Thoracic aorta (tissue), 2 donors: ENCODE results near the gene PPTC7. TPM values are rescaled to one million over a fixed set of nuclear protein-coding genes. Genes with fewer than 3 reads are reported as not detected.
"Not testable (repeated sequence)": the region's sequence is repeated elsewhere in the genome, so short reads cannot be mapped to it uniquely, and the experiment has no call there.

Experiments used
- ATAC-seq: fragments of 150-250 bp; one replicate; pipeline ENCODE4 v1.8.0; 2017; ENCODE audit warnings: low read depth; ENCODE audit not compliant: insufficient number of reproducible peaks, low FRiP score
- DNase-seq: peaks from one replicate; pipeline ENCODE4 v3.0.0-alpha.2; 2020; ENCODE audit warnings: low spot score
- H3K27ac ChIP-seq, 2 donors: fragments of 200-600 bp; sonication (generic); 1 replicate in 1 of 2; 2 replicates in 1 of 2; pipeline ENCODE4 v1.5.1; 2016; ENCODE audit warnings: mild to moderate bottlenecking in 2 of 2, moderate library complexity in 2 of 2
- H3K27me3 ChIP-seq: fragments of 200-600 bp; sonication (generic); replicated peaks from 2 replicates; pipeline ENCODE4 v1.6.0; 2016; ENCODE audit warnings: mild to moderate bottlenecking; ENCODE audit not compliant: insufficient read depth
- H3K36me3 ChIP-seq: fragments of 200-600 bp; sonication (generic); one replicate; pipeline ENCODE4 v1.5.1; 2016
- H3K4me1 ChIP-seq, 2 donors: fragments of 200-600 bp; sonication (generic); 1 replicate in 1 of 2; 2 replicates in 1 of 2; pipeline versions ENCODE4 v1.5.1 to v1.6.0; 2016; ENCODE audit warnings: low read depth in 2 of 2, mild to moderate bottlenecking in 1 of 2; ENCODE audit not compliant: control insufficient read depth in 1 of 2
- H3K4me3 ChIP-seq: fragments of 200-600 bp; sonication (generic); 2 replicates; pipeline ENCODE4 v1.5.1; 2016; ENCODE audit warnings: mild to moderate bottlenecking
- H3K9me3 ChIP-seq: fragments of 200-600 bp; sonication (generic); 2 replicates; pipeline ENCODE4 v1.5.1; 2016
- total RNA-seq, 2 donors: library from RNA; depleted of rRNA; stranded (reverse); fragments of >200 nt; gene quantifications; one replicate each; pipeline versions ENCODE4 v1.1.0 to v1.2.3, GENCODE V29; 2016
- TF ChIP-seq, protein P1 (sequence below): fragments of 200-600 bp; sonication (generic); IDR thresholded peaks from one replicate; pipeline ENCODE4 v1.5.1; 2019; ENCODE audit warnings: antibody characterized with exemption

The PPTC7 gene
- total RNA-seq, 2 donors from 2014 or later = 11.8 to 30.4 TPM

DNA sequence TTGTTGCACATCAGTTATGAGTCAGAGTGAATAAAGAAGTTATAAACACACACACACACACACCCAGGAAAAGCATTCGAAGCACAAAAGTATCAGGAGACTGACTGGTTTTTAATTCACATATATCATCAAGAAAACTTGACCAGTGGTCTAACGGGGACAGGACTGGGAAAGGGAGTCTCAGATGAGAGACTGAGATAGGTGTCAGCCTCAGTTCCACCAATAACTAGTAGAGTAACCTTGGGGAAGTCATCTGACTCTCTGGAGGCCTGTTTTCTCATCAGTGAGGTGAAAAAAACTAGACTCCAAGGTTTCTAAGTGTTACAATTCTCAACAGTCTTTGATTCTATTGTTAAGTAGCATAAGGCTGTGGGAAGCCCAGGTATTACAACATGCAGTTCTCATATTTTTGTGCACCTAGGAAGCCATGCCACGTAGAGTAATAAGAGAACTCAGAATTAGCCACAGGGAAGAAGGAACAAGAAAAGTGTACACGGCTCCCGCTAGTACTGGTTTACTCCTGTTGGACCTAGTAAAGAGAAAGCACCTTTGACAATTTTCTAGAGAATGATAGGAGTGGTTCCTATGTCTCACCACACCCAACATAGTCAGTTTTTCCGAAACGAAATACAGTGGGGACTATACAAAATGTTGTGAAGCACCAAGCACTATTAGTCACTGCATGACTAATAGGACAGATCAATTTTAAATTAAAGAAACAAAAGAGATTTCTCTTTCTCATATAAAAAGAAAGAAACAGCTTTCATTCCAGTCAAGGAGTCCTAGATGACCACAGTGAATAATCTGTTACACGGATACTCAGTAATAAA is 5.0 kb downstream of the PPTC7 start:
- no peak for ATAC-seq
- peaks cover 23 to 24% of the 10 kb centered on the region in 2 donors for H3K4me1 ChIP-seq
- H3K4me3 ChIP-seq = no peak overlapping the region

DNA sequence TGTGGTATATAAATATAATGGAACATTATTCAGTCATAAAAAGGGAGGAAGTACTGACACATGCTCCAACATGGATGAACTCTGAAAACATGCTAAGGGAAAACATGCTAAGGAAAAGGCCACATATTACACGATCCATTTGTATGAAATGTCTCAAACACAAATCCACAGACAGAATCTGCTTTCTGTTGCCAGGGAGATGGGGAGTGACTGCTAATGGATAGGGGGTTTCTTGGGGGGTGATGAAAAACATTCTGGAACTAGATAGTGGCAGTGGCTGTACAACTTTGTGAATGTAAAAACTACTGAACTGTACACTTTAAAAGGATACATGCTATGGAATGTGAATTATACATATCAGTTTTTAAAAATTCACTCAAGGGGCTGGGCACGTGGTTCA is 6.6 kb downstream of the PPTC7 start:
- H3K4me3 ChIP-seq = no peak overlapping the region
- no peaks in the 10 kb centered on the region for H3K27me3 ChIP-seq
- H3K9me3 ChIP-seq = peaks cover 3% of the 10 kb centered on the region
- peaks cover 19 to 20% of the 10 kb centered on the region in 2 donors for H3K4me1 ChIP-seq
- TF ChIP-seq, protein P1, sequence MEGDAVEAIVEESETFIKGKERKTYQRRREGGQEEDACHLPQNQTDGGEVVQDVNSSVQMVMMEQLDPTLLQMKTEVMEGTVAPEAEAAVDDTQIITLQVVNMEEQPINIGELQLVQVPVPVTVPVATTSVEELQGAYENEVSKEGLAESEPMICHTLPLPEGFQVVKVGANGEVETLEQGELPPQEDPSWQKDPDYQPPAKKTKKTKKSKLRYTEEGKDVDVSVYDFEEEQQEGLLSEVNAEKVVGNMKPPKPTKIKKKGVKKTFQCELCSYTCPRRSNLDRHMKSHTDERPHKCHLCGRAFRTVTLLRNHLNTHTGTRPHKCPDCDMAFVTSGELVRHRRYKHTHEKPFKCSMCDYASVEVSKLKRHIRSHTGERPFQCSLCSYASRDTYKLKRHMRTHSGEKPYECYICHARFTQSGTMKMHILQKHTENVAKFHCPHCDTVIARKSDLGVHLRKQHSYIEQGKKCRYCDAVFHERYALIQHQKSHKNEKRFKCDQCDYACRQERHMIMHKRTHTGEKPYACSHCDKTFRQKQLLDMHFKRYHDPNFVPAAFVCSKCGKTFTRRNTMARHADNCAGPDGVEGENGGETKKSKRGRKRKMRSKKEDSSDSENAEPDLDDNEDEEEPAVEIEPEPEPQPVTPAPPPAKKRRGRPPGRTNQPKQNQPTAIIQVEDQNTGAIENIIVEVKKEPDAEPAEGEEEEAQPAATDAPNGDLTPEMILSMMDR = no peak
- ATAC-seq (no peak), DNase-seq (no peak)
- H3K36me3 ChIP-seq = no peaks in the 10 kb centered on the region
- H3K27ac ChIP-seq = no peak overlapping the region

More for the DNA sequence above, 5.0 kb downstream of the PPTC7 start:
- no peak for DNase-seq
- TF ChIP-seq, protein P1 = no peak
- Histone ChIP-seq H3K27me3 (no peaks in the 10 kb centered on the region), H3K9me3 (no peaks in the 10 kb centered on the region), H3K36me3 (no peaks in the 10 kb centered on the region), H3K27ac (no peak overlapping the region)

DNA sequence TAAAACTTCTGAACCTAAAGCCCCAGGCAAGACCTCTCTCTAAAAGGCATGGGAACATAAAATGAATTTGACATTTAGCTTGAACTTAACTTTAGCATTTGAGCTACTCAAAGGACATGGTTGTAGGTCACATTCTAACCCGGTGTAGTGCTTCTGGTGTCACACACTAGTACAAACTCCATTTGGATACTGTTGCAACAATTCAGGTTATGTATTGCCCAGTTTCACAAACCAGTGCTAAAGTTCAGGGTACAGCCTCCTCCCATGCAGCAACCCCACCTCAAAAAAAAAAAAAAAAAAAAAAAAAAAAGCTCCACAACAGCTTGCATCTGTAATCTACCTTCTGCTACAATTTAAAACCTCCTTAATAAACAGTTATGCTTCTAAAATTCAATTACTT is 7.8 kb downstream of the PPTC7 start:
- H3K27ac ChIP-seq = no peak overlapping the region
- H3K4me1 ChIP-seq = peaks cover 8 to 10% of the 10 kb centered on the region in 2 donors
- no peak for DNase-seq
- TF ChIP-seq, protein P1 = no peak
- H3K4me3 ChIP-seq = no peak overlapping the region
- H3K36me3 ChIP-seq = no peaks in the 10 kb centered on the region
- no peaks in the 10 kb centered on the region for H3K27me3 ChIP-seq
- peaks cover 9% of the 10 kb centered on the region for H3K9me3 ChIP-seq
- ATAC-seq = no peak

DNA sequence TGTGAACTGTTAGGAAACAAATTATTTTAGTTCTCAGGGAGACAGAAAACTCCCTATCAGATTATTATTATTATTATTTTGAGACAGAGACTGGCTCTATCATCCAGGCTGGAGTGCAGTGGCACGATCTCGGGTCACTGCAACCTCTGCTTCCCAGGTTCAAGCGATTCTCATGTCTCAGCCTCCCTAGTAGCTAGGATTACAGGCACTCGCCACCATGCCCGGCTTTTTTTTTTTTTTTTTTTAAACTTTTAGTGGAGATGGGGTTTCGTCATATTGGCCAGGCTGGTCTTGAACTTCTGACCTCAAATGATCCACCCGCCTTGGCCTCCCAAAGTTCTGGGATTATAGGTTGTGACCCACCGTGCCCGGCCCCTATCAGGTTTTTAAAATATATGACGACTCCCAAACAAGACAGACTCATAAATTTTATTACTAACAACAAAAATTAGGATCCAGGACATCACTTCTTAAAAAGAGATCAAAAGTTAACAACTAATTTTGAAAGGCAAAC is 8.3 kb downstream of the PPTC7 start:
- not testable (repeated sequence) for H3K9me3 ChIP-seq, H3K36me3 ChIP-seq, H3K27me3 ChIP-seq, H3K27ac ChIP-seq, ATAC-seq, DNase-seq, H3K4me1 ChIP-seq, H3K4me3 ChIP-seq

DNA sequence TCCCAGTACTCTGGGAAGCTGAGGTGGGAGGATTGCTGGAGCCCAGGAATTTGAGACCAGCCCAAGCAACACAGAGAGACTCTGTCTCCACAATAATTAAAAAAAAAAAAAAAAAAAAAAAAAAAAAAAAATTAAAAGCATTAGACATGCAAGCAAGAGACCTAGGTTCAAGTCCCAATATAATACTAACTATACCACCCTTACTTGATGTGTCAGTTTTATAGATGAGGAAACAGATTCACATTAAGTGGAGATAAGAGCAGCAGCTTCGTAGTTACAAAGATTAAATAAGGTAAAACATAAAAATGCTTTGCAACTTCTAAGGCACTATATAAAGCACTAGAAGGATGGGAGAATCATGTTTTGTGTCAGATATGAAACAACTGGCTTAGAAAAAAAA is 9.1 kb downstream of the PPTC7 start:
- Histone ChIP-seq H3K27ac (no peak overlapping the region), H3K27me3 (no peaks in the 10 kb centered on the region), H3K36me3 (no peaks in the 10 kb centered on the region), H3K9me3 (peaks cover 9% of the 10 kb centered on the region), H3K4me3 (no peak overlapping the region), H3K4me1 (peaks cover 3 to 9% of the 10 kb centered on the region in 2 donors)
- no peak for DNase-seq
- TF ChIP-seq, protein P1 = no peak
- no peak for ATAC-seq

DNA sequence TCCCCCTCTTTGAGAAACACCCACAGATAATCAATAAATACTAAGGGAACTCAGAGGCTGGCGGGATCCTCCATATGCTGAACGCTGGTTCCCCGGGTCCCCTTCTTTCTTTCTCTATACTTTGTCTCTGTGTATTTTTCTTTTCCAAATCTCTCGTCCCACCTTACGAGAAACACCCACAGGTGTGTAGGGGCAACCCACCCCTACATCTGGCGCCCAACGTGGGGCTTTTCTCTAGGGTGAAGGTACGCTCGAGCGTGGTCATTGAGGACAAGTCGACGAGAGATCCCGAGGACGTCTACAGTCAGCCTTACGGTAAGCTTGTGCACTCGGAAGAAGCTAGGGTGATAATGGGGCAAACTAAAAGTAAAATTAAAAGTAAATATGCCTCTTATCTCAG is 12.3 kb downstream of the PPTC7 start:
- not testable (repeated sequence) for H3K4me3 ChIP-seq, H3K27ac ChIP-seq, H3K9me3 ChIP-seq, H3K4me1 ChIP-seq, DNase-seq, H3K36me3 ChIP-seq, H3K27me3 ChIP-seq, ATAC-seq

DNA sequence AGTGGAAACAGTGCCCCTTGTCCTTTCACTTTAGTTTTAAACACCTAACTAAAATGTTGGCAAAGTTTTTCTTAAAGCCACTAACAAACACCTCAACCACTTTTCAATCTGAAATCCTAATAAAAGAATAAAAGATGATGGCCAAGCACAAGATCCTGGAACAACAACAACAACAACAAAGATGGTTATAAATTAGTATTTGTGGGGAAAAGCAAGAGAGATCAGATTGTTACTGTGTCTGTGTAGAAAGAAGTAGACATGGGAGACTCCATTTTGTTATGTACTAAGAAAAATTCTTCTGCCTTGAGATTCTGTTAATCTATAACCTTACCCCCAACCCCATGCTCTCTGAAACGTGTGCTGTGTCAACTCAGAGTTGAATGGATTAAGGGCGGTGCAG is 13.3 kb downstream of the PPTC7 start:
- H3K27me3 ChIP-seq, H3K4me1 ChIP-seq, H3K36me3 ChIP-seq, H3K27ac ChIP-seq, H3K4me3 ChIP-seq, H3K9me3 ChIP-seq, DNase-seq, ATAC-seq: not testable (repeated sequence)
